Activated CD8-positive, alpha-beta memory T cell treated with anti-CD3 and anti-CD28 coated beads for 48 hours (primary cell): ENCODE results near the gene PSMC6.

Experiments
- DNase-seq, 3 experiments: peaks; one replicate each; pipeline ENCODE4 v3.0.0-alpha.2; 2020; ENCODE audit warnings: low read depth in 2 of 3, low spot score in 2 of 3

The PSMC6 gene

DNA sequence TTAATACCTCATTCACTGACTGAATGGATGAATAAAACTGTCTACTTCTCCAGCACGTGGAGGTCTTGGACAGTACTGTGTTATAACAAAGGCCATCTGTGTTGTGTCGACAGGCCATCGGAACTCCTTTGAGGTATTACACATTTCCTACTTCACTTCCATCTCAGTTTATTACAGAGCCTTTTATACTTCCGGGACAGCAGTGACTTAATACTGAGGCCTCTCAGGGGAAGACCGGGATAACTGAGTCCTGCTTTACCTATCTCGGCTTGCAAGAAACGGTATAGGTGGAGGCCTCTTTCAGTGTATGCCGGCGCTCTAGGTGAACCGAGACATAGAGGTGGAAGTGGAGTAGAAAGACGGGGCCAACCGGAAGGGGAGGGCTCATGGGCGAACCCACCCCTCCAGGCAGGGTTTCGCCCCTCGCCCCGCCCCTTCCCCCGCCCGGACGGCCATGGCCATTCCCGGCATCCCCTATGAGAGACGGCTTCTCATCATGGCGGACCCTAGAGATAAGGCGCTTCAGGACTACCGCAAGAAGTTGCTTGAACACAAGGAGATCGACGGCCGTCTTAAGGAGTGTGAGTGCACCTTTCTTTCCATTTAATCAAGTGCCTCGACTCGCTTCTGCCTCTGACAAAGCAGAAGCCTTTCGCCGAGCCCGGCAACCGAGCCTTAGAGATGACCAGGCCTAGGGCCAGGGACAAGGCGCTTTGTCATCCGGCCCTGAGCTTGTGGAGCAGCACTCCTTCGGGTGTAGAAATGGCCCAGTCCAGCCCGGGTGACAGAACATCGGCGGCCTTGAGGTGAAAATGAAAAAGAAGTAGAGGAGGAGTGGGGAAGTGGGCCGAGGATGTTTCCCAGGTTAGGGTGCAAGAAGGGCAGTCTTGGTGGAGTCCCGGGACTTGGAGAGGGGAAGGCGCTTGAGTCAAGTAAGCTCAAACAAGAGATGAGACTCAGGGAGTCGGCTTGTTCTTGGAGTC lies at the start of gene PSMC6:
Gene PSMC6, plus strand, starts transcription at position 477 of the 983 bp plus-strand sequence. Its CDS starts 20 bp downstream, at position 497.
- DNase-seq: peak; percentile 84 to 88 (median 87)

DNA sequence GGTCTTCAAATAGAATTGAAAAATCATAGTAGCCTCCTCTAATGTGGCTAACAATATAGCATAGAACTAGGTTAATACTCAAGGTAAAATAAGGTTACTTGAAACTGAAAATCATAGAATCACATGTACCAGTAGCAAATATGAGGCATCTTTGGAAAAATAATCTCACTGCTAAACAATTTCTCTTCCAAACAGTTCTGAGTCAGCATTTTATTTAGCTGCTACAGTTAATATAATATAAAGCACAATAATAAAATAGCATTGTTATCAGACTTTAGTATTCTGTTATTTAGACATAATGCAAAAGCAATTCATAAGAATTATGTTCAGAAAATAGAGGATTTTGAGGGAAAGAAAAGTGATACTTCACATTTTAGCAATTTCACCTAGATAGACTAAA lies 46.7 kb upstream of the PSMC6 start:
- no peak for DNase-seq

DNA sequence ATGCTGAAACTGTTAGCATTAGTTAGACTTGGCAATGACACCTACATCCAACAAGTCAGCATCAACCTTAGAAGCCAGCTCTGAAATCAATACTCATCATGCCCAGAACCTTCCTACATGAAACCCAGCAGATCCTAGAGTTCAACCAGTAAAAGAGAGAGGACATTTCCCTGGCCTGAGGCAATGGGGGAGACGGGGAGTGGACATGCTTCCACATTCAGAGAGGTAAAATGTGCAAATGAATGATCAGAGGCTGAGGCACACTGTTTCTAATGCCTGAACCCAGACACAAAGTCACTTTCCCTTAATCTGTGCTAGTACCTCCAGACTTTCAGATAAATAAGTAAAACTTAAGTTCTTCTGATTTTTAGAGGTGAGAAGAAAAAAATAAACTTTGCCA lies 46.2 kb upstream of the PSMC6 start:
- no peak for DNase-seq

- no peak for DNase-seq
Observed at GRCh38 chr14:52661314-52661713, 45.7 kb upstream of the PSMC6 start.

- DNase-seq: no peak
Observed at GRCh38 chr14:52663850-52664249, 43.1 kb upstream of the PSMC6 start.

DNA sequence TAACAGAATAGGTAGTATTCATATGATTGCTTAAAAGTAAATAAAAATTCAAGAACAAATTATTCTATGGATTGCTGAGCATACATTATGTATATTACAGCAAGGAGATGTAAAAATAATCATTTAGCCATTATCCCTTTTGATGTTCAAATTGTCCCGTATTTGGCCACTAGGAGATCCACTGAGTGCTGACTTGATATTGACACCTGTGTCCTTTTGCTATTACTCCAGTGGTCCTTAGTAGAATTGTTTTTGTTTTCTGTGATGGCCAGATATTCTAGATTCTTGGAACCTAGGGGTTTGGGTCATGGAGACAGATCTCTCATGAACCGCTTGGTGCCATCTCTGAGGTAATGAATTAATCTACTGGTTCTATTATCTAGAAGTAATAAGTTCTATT lies 28.4 kb upstream of the PSMC6 start:
- no peak for DNase-seq

DNA sequence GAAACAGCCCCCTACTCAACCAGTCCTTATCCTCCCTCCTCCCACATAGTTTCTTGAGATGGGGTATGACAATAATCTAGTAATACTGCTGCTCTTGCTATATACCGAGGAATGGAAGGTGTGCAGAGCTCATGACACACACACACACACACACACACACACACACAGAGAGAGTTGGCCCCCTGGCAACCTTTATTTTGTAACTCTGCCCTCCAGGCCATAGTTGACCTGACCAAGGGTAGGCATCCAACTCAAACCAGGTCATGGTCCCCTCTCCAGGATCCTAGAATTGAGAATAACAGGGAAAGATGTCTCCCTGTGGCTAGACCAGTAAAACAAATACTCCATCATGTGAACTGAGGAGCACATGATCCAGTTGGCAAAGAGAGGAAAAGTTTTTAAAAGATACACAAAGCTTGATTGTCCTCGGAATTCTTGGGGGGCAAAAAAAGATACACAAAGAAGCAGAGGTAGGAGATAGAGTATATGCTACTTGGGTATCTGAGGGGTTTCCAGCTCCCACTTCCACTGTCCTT lies 22.9 kb upstream of the PSMC6 start:
- no peak for DNase-seq

GRCh38 chr14:52686176-52686575 lies 20.8 kb upstream of the PSMC6 start:
- no peak for DNase-seq

- DNase-seq: no peak
Observed at GRCh38 chr14:52690983-52691760, 15.8 kb upstream of the PSMC6 start.

DNA sequence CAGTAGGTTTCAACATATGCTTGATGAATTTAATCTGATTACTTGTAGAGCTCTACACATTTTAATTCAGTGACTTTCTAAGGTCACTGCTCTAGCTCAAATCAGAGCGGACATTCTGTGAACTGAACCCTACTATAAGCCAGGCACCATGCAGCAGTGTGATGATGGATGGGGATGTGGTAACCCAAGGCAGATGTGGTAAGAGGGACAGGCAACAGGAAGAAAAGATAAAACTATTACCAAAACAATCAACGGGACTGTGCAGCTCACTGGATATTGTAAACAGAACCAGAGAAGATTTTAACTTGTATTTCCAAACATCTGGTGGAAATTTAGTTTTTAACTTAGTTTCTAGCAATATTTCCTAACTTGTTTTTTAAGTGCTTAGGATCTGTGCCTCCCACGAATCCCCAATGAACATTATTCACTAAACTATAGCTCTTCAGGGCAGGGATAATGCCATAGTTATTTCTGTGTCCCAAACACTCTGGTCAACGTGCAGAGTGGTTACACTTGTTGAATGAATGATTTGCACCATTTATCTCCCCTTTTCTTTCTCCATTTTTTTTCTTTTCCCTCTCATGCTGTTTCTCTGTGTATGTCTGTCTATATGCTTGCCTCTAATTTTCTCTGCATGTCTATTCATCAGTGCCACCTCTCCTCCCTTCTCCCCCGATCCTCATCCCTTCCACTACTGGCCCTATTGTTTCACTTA lies 14.6 kb upstream of the PSMC6 start:
- no peak for DNase-seq

DNA sequence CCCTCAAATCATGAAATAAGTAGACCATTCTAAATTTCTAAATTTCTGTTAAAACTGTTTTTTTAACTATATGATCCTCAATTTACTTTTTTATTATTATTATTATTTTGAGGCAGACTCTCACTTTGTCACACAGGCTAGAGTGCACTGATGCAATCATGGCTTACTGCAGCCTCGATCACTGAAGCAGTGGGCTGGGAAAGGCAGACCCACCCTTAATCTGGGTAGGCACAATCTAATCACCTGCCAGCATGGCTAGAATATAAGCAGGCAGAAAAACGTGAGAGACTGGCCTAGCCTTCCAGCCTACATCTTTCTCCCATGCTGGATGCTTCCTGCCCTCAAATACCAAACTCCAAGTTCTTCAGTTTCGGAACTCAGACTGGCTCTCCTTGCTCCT lies 14.0 kb upstream of the PSMC6 start:
- no peak for DNase-seq

DNA sequence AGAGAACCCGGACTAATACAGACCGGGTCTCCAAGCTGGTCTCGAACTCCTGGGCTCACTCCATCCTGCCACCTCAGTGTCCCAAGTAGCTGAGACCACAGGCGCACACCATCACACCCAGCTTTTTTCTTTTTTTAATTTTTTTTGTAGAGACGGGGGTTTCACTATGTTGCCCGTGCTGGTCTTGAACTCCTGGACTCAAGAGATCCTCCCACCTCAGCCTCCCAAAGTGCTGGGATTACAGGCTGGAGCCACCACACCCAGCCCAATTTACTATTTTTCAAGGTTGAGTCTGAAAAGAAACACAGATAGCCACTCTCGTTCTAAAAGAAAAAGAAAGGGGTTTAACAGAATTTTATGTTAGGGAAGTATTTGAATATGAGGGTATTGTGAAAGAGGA lies 13.5 kb upstream of the PSMC6 start:
- no peak for DNase-seq

GRCh38 chr14:52694761-52695480 lies 12.1 kb upstream of the PSMC6 start:
- peak in 2 of 3 experiments; percentile 20 to 21 for DNase-seq

DNA sequence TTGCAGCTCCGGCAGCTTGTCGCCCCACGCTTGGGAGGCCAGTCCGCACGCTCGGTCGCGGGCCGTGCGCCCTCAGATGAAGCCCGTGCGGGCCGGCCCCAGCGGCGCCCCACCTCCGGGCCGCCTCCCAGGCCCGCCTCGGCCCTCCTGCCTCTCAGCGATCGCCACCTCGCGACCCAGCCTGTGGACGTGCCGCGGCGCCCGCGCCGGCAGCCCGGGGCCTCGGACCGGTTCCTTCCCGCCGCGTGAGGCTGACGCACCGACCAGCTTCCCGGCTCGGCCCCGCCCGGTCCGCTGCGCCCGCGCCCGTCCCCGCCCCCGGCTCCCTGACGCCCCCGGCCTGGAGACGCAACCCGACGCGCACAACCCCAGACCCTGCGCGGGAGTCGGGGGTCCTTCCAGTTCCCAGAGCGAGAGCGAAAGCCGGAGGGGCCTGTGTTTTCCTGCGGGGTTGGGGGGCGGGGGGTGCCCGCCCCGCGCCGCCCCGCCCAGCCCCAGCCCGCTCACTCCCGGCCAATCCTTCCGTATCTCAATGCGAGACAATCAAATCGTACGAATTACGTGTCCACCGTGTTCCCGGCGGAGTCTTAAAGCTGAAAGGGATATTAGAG lies 11.4 kb upstream of the PSMC6 start, which contains the start of gene ERO1A:
Gene ERO1A, minus strand, starts transcription at position 78 of the 611 bp plus-strand sequence. Its CDS starts 77 bp downstream, at position 1.
- peak; percentile 25 to 64 (median 59) for DNase-seq

- no peak for DNase-seq
Observed at GRCh38 chr14:52700701-52701172, 6.3 kb upstream of the PSMC6 start.

GRCh38 chr14:52701223-52701622 lies 5.8 kb upstream of the PSMC6 start:
- DNase-seq: no peak

DNA sequence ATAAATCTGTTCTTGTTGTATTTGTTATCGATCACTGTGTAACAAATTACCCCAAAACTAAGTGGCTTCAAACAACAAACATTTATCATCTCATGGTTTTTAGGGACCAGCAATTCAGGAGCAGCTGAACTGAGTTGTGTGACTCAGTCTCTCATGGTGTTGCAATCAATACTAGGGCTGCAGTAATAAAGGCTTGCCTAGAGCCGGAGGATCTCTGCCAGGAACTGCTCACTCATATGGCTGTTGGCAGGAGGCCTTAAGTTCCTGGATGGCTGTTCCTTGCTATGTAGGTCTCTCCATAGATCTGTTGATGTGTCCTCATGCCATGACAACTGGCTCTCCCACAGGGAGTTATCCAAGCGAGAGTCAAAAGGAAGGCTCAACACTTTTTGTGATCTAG lies 3.8 kb upstream of the PSMC6 start:
- DNase-seq: no peak

DNA sequence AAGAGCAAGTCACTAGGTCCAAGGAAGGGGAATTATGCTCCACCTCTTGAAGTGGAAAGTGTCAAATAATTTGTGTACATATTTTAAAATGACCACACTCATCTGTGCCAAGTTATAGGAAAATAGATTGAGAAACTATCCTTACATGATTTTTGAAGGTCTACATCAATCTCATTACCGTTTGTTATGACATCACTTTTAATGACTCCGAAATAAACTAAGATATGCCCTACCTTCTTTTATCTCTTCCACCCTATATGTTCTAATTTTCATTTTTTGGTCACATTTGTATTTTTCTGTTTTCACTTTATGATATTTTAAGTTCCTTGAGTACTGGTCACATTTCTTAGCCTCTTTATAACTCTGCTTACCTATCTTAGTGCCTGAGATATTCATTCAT lies 3.3 kb upstream of the PSMC6 start:
- DNase-seq: no peak

DNA sequence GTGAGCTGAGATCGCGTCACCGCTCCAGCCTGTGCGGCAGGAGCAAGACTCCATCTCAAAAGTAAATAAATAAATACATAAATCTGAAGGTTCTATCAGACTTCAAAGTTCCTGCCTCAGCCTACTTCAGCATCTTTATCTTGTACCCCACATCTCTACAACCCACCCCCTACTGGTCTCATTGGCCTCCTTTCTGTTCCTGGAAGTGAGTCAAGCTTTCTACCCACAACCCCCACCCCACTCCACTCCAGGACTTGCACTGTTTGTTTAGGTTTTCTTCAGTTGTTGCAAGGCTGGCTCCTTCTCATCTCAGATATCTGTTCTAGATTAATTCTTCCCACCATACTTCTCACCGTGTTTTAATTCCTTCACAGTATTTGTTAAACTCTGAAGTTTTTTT lies 714 bp upstream of the PSMC6 start:
- no peak for DNase-seq

GRCh38 chr14:52711666-52712065 lies 4.7 kb downstream of the PSMC6 start:
- DNase-seq: no peak
